ENCODE results near the gene SLC24A3. TPM values are rescaled to one million over a fixed set of nuclear protein-coding genes. Genes with fewer than 3 reads are reported as not detected.

Gene SLC24A3
- total RNA-seq, 1 donor from 2014 or later: 0.10 TPM

DNA sequence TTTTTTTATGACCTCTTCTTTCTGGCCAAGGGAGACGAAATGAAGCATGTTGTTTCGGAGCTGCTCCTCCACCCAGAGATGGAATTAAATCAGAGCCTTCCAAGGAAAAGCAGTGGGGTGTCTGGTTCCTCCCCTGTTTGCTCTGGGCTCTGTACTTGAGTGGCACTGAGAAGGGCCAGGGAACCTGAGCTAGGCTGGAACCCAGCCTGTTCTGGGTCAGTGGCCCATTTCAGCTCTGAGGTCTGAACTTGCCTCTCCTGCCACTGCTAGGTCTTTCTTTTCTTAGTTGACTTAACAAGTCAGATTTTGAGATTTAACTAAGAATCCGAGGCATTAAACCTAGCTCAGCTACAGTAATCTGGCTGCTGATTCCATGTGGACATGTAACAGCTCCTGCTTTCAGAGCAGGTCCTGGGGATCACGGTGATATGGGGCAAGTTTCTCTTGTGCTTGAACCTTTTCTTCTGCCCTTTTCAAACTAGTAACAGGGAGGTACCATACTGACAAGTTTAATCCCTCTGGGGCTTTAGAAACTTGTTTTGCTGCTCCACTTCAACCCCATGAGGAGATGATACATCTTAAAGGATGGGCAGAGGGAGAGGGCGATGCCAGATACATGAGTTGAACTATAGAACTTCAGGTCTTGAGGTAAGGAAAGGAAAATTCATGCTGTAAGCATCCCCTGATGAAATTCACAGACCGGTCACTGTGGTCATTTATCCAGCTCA is 101.1 kb downstream of the SLC24A3 start:
- DNase-seq (ENCODE audit: low spot score): no peak
- TF ChIP-seq, protein P1, sequence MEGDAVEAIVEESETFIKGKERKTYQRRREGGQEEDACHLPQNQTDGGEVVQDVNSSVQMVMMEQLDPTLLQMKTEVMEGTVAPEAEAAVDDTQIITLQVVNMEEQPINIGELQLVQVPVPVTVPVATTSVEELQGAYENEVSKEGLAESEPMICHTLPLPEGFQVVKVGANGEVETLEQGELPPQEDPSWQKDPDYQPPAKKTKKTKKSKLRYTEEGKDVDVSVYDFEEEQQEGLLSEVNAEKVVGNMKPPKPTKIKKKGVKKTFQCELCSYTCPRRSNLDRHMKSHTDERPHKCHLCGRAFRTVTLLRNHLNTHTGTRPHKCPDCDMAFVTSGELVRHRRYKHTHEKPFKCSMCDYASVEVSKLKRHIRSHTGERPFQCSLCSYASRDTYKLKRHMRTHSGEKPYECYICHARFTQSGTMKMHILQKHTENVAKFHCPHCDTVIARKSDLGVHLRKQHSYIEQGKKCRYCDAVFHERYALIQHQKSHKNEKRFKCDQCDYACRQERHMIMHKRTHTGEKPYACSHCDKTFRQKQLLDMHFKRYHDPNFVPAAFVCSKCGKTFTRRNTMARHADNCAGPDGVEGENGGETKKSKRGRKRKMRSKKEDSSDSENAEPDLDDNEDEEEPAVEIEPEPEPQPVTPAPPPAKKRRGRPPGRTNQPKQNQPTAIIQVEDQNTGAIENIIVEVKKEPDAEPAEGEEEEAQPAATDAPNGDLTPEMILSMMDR (IDR thresholded peaks at IDR 0.05): no peak
- H3K9me3 Mint-ChIP-seq (ENCODE audit: low read depth): peaks cover 7% of the 10 kb centered on the region
- no peak overlapping the region for H3K4me3 Mint-ChIP-seq (ENCODE audit: unreplicated experiment)
- no peak overlapping the region for H3K27ac Mint-ChIP-seq (ENCODE audit: unreplicated experiment)
- H3K36me3 Mint-ChIP-seq (ENCODE audit: low read depth): no peaks in the 10 kb centered on the region
- H3K4me1 Mint-ChIP-seq (ENCODE audit: low read depth): no peaks in the 10 kb centered on the region
- no peaks in the 10 kb centered on the region for H3K27me3 Mint-ChIP-seq (ENCODE audit: low read depth)

DNA sequence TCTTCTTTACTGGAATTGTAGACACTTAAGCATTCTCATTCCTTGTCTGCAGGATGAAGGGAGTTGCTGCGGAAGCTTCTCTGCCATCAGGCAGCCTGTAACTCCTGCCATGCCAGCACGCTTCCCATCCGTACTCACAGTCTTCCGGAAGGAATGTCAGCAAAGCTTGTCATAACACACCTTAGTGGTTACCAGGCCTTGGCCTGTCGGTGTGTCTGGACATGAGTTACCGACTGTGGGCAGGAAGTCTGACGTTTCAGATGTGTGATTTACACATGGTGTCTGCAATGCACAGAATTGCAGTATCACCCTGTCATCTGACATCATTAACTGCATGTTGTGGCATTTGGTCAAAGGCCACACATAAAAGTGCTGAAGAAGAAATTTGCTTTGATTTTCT is 102.2 kb downstream of the SLC24A3 start:
- Mint-ChIP-seq H3K4me1 (ENCODE audit: low read depth) (no peaks in the 10 kb centered on the region), H3K4me3 (ENCODE audit: unreplicated experiment) (no peak overlapping the region), H3K36me3 (ENCODE audit: low read depth) (no peaks in the 10 kb centered on the region), H3K27me3 (ENCODE audit: low read depth) (peaks cover 2% of the 10 kb centered on the region), H3K27ac (ENCODE audit: unreplicated experiment) (no peak overlapping the region), H3K9me3 (ENCODE audit: low read depth) (peaks cover 3% of the 10 kb centered on the region)
- no peak for DNase-seq (ENCODE audit: low spot score)
- TF ChIP-seq, protein P1 (IDR thresholded peaks at IDR 0.05): no peak

DNA sequence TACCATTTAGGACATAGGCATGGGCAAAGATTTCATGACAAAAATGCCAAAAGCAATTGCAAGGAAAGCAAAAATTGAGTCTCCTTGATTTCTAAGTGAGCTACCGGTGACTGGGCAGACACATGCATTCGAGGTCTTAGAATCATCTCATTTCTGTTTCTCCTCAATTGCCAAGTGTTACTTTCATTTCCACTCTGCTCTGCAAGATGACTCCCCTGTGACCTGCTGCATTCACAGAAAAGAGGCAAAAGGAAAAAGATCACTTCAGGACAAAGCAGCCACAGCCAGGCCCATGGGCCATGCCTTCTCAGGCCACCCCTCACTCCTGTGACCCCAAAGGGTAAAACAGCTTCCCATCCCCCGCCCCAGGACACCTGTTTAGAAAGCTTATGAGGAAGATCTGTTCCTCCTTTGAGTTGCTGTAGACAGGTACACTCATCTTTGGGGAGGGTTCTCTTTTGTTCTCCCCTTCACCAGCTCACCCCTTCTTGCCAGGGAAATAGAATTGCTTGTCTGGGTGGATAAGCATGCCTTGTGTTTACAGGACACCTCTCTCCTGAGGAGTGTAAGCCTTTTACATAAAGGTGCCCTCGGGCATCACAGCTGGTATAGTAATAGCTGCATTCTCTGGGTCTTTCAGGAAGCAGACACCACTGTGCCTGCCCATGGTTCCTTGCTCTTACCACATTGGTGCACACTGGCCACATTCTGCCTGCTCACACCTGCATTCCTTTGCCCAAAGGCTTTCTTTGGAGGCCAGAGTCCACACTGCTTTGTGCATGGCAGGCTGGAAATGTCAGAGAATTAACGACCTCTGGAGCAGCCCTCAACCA is 105.0 kb downstream of the SLC24A3 start:
- peaks cover 2% of the 10 kb centered on the region for H3K27me3 Mint-ChIP-seq (ENCODE audit: low read depth)
- H3K4me1 Mint-ChIP-seq (ENCODE audit: low read depth): no peaks in the 10 kb centered on the region
- DNase-seq (ENCODE audit: low spot score): no peak
- H3K4me3 Mint-ChIP-seq (ENCODE audit: unreplicated experiment): no peak overlapping the region
- H3K27ac Mint-ChIP-seq (ENCODE audit: unreplicated experiment): no peak overlapping the region
- TF ChIP-seq, protein P1 (IDR thresholded peaks at IDR 0.05): no peak
- H3K36me3 Mint-ChIP-seq (ENCODE audit: low read depth): no peaks in the 10 kb centered on the region
- H3K9me3 Mint-ChIP-seq (ENCODE audit: low read depth): peaks cover 4% of the 10 kb centered on the region

DNA sequence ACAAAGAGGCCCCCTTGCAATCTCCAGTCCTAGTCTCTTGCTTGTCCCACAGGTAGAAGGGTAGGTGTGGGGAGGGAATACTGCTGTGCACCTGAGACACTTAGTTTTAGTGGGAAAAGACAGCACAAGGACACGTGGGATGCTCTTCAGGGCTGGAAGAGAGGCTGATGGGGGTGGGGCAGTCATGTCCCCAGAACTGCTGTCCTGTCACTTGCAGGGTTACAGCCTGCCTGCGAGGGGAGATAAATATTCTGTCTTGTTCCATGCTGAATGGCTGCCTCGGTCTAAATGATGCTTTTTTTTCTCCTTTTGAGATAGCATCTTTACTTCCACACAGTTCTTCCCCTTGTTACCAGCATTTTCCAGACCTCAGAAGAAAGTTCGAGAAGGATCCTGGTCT is 106.2 kb downstream of the SLC24A3 start:
- no peak overlapping the region for H3K4me3 Mint-ChIP-seq (ENCODE audit: unreplicated experiment)
- no peaks in the 10 kb centered on the region for H3K36me3 Mint-ChIP-seq (ENCODE audit: low read depth)
- peaks cover 2% of the 10 kb centered on the region for H3K27me3 Mint-ChIP-seq (ENCODE audit: low read depth)
- no peak for DNase-seq (ENCODE audit: low spot score)
- TF ChIP-seq, protein P1 (IDR thresholded peaks at IDR 0.05): no peak
- no peaks in the 10 kb centered on the region for H3K4me1 Mint-ChIP-seq (ENCODE audit: low read depth)
- H3K27ac Mint-ChIP-seq (ENCODE audit: unreplicated experiment): no peak overlapping the region
- peaks cover 4% of the 10 kb centered on the region for H3K9me3 Mint-ChIP-seq (ENCODE audit: low read depth)

DNA sequence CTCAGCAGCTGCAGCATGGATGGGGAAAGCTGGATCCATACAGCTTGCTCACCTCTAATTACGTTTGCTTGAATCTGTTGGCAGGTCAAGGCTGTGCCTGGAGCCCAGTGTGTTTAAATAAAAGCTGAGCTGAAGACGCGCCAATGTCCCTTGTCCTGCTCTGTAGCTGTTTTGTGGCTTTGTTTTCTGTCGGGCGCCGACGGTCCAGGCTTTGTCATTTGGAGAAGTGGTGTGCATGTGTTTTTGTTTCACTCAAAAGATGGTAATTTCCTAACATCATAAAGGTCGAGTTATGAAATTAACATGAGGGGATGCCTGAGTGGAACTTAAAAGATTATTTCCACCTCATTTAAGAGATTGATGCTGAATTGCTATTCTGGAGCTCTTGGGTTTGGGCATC is 107.6 kb downstream of the SLC24A3 start:
- no peaks in the 10 kb centered on the region for H3K4me1 Mint-ChIP-seq (ENCODE audit: low read depth)
- no peak overlapping the region for H3K27ac Mint-ChIP-seq (ENCODE audit: unreplicated experiment)
- no peaks in the 10 kb centered on the region for H3K36me3 Mint-ChIP-seq (ENCODE audit: low read depth)
- no peak for DNase-seq (ENCODE audit: low spot score)
- no peak overlapping the region for H3K4me3 Mint-ChIP-seq (ENCODE audit: unreplicated experiment)
- TF ChIP-seq, protein P1 (IDR thresholded peaks at IDR 0.05): no peak
- H3K27me3 Mint-ChIP-seq (ENCODE audit: low read depth): peaks cover 2% of the 10 kb centered on the region
- peaks cover 4% of the 10 kb centered on the region for H3K9me3 Mint-ChIP-seq (ENCODE audit: low read depth)

Data from chondrocyte (in vitro differentiated cells).